ENCODE results near the gene PCDHB5. TPM values are rescaled to one million over a fixed set of nuclear protein-coding genes. Genes with fewer than 3 reads are reported as not detected.
"Not testable (repeated sequence)": the region's sequence is repeated elsewhere in the genome, so short reads cannot be mapped to it uniquely, and the experiment has no call there.

PCDHB5 gene
- total RNA-seq, 1 donor from 2014 or later, result 7.8 TPM

DNA sequence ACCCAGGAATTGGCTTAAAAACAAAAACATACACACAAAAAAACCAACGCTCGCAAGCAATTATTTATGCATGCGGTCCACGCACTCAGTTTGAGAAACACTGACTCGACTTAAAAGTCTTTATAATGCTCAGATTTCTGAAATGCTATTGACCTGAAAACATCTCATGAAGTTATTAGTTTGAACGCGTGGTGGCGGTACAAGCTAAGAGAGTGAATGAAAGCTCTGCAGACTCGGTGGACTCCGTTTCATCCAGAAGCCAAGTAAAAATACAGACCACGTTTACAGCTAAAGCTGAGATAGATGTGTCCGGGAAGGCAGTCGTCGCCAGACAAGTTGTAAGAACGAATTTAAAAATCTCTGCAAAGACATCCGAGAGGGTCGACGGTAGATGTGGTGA is 14.8 kb downstream of the PCDHB5 start, which contains the start of gene PCDHB6:
PCDHB6 (plus strand) TSS at position 246 of the 400 bp plus-strand sequence. CDS start 201 bp downstream, outside the sequence.
- Mint-ChIP-seq H3K36me3 (ENCODE audit: low read depth, unreplicated experiment) (peaks cover 16% of the 10 kb centered on the region), H3K27ac (ENCODE audit: unreplicated experiment) (no peak within 1 kb of the TSS), H3K4me3 (ENCODE audit: unreplicated experiment) (peak within 1 kb of the TSS; percentile 57), H3K9me3 (ENCODE audit: unreplicated experiment) (no peaks in the 10 kb centered on the region), H3K27me3 (ENCODE audit: unreplicated experiment) (no peaks in the 10 kb centered on the region), H3K4me1 (ENCODE audit: unreplicated experiment) (no peaks in the 10 kb centered on the region)
- no peak for DNase-seq (ENCODE audit: low spot score)
- TF ChIP-seq, protein P1, sequence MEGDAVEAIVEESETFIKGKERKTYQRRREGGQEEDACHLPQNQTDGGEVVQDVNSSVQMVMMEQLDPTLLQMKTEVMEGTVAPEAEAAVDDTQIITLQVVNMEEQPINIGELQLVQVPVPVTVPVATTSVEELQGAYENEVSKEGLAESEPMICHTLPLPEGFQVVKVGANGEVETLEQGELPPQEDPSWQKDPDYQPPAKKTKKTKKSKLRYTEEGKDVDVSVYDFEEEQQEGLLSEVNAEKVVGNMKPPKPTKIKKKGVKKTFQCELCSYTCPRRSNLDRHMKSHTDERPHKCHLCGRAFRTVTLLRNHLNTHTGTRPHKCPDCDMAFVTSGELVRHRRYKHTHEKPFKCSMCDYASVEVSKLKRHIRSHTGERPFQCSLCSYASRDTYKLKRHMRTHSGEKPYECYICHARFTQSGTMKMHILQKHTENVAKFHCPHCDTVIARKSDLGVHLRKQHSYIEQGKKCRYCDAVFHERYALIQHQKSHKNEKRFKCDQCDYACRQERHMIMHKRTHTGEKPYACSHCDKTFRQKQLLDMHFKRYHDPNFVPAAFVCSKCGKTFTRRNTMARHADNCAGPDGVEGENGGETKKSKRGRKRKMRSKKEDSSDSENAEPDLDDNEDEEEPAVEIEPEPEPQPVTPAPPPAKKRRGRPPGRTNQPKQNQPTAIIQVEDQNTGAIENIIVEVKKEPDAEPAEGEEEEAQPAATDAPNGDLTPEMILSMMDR (IDR thresholded peaks at IDR 0.05; ENCODE audit: unreplicated experiment), result no peak

DNA sequence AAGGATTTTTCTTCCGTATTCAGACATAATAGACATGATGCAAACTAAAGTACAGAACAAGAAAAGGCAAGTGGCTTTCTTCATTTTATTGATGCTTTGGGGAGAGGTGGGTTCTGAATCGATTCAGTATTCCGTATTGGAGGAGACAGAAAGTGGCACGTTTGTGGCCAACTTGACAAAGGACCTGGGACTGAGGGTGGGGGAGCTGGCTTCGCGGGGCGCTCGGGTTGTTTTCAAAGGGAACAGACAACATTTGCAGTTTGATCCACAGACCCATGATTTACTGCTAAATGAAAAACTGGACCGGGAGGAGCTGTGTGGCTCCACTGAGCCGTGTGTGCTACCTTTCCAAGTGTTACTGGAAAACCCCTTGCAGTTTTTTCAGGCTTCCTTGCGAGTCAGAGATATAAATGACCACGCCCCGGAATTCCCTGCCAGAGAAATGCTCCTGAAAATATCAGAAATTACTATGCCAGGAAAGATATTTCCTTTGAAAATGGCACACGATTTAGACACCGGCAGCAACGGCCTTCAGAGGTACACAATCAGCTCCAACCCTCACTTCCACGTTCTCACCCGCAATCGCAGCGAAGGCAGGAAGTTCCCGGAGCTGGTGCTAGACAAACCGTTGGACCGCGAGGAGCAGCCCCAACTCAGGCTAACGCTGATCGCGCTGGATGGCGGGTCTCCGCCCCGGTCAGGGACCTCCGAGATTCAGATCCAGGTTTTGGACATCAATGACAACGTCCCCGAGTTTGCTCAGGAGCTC is 15.4 kb downstream of the PCDHB5 start:
- Mint-ChIP-seq H3K36me3 (ENCODE audit: low read depth, unreplicated experiment) (peaks cover 16% of the 10 kb centered on the region), H3K27ac (ENCODE audit: unreplicated experiment) (no peak overlapping the region), H3K4me3 (ENCODE audit: unreplicated experiment) (peak overlapping the region; percentile 29), H3K4me1 (ENCODE audit: unreplicated experiment) (no peaks in the 10 kb centered on the region), H3K27me3 (ENCODE audit: unreplicated experiment) (no peaks in the 10 kb centered on the region), H3K9me3 (ENCODE audit: unreplicated experiment) (no peaks in the 10 kb centered on the region)
- no peak for DNase-seq (ENCODE audit: low spot score)
- TF ChIP-seq, protein P1 (IDR thresholded peaks at IDR 0.05; ENCODE audit: unreplicated experiment), result no peak

- H3K9me3 Mint-ChIP-seq (ENCODE audit: unreplicated experiment), result no peaks in the 10 kb centered on the region
- TF ChIP-seq, protein P1 (IDR thresholded peaks at IDR 0.05; ENCODE audit: unreplicated experiment), result no peak
- no peaks in the 10 kb centered on the region for H3K27me3 Mint-ChIP-seq (ENCODE audit: unreplicated experiment)
- H3K4me1 Mint-ChIP-seq (ENCODE audit: unreplicated experiment), result no peaks in the 10 kb centered on the region
- H3K4me3 Mint-ChIP-seq (ENCODE audit: unreplicated experiment), result peak overlapping the region; percentile 57
- no peak for DNase-seq (ENCODE audit: low spot score)
- no peak overlapping the region for H3K27ac Mint-ChIP-seq (ENCODE audit: unreplicated experiment)
- H3K36me3 Mint-ChIP-seq (ENCODE audit: low read depth, unreplicated experiment), result peaks cover 16% of the 10 kb centered on the region
These were observed 16.0 kb downstream of the PCDHB5 start for GRCh38 chr5:141150993-141151325.

DNA sequence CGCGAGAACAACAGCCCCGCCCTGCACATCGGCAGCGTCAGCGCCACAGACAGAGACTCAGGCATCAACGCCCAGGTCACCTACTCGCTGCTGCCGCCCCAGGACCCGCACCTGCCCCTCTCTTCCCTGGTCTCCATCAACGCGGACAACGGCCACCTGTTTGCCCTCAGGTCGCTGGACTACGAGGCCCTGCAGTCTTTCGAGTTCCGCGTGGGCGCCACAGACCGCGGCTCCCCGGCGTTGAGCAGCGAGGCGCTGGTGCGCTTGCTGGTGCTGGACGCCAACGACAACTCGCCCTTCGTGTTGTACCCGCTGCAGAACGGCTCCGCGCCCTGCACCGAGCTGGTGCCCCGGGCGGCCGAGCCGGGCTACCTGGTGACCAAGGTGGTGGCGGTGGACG is 16.6 kb downstream of the PCDHB5 start:
- H3K4me1 Mint-ChIP-seq (ENCODE audit: unreplicated experiment); H3K27ac Mint-ChIP-seq (ENCODE audit: unreplicated experiment); H3K9me3 Mint-ChIP-seq (ENCODE audit: unreplicated experiment); H3K27me3 Mint-ChIP-seq (ENCODE audit: unreplicated experiment); DNase-seq (ENCODE audit: low spot score); H3K4me3 Mint-ChIP-seq (ENCODE audit: unreplicated experiment): not testable (repeated sequence)
- peaks cover 21% of the 10 kb centered on the region for H3K36me3 Mint-ChIP-seq (ENCODE audit: low read depth, unreplicated experiment)

DNA sequence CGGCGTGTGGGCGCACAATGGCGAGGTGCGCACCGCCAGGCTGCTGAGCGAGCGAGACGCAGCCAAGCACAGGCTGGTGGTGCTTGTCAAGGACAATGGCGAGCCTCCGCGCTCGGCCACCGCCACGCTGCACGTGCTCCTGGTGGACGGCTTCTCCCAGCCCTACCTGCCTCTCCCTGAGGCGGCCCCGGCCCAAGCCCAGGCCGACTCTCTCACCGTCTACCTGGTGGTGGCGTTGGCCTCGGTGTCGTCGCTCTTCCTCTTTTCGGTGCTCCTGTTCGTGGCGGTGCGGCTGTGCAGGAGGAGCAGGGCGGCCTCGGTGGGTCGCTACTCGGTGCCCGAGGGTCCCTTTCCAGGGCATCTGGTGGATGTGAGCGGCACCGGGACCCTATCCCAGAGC is 17.1 kb downstream of the PCDHB5 start:
- H3K4me1 Mint-ChIP-seq (ENCODE audit: unreplicated experiment); H3K27me3 Mint-ChIP-seq (ENCODE audit: unreplicated experiment); H3K27ac Mint-ChIP-seq (ENCODE audit: unreplicated experiment); H3K9me3 Mint-ChIP-seq (ENCODE audit: unreplicated experiment); DNase-seq (ENCODE audit: low spot score): not testable (repeated sequence)
- Mint-ChIP-seq H3K36me3 (ENCODE audit: low read depth, unreplicated experiment) (peaks cover 25% of the 10 kb centered on the region), H3K4me3 (ENCODE audit: unreplicated experiment) (peak overlapping the region; percentile 71)

All from endothelial cell (in vitro differentiated cells).